Naive thymus-derived CD4-positive, alpha-beta T cell (primary cell): ENCODE measurements around the gene ZNF750. TPM values are rescaled to one million over a fixed set of nuclear protein-coding genes. Genes with fewer than 3 reads are reported as not detected.
A peak's percentile ranks its signal among the peaks of the same experiment; 100 is the strongest.
"Not testable (repeated sequence)": the region's sequence is repeated elsewhere in the genome, so short reads cannot be mapped to it uniquely, and the experiment has no call there.

Experiments
- ATAC-seq: fragments of 150-1000 bp; cut with Tn5 transposase; 2 replicates; pipeline ENCODE4 v1.10.0; 2021; ENCODE audit warnings: mild to moderate bottlenecking, moderate library complexity
- CTCF ChIA-PET: fragments of 350-600 bp; sonication (Branson Sonifier 250); formaldehyde crosslinking; loops from one replicate; lab custom pipeline; 2021; ENCODE audit warnings: antibody characterized with exemption; lab: Charles Lee
- POLR2A ChIA-PET: fragments of 350-600 bp; sonication (Branson Sonifier 250); formaldehyde crosslinking; loops from one replicate; lab custom pipeline; 2021; ENCODE audit warnings: antibody characterized with exemption, inconsistent platforms; lab: Charles Lee
- DNase-seq, 9 donors: peaks; one replicate each; pipeline versions ENCODE4 v3.0.0 to v3.0.0-alpha.2; 2020 to 2022; ENCODE audit warnings: mixed read lengths in 1 of 9
- H3K27ac ChIP-seq: one replicate; pipeline ENCODE4 v1.7.0; 2013; ENCODE audit warnings: mild to moderate bottlenecking, low read depth, low read length, moderate library complexity
- H3K27me3 ChIP-seq, 2 donors: one replicate each; pipeline ENCODE4 v1.7.0; 2013; ENCODE audit warnings: low read length in 2 of 2, mild to moderate bottlenecking in 2 of 2, moderate library complexity in 2 of 2; ENCODE audit not compliant: control insufficient read depth in 2 of 2, insufficient read depth in 2 of 2
- H3K36me3 ChIP-seq, 3 experiments: 1 replicate in 2 of 3; 2 replicates in 1 of 3; pipeline ENCODE4 v1.7.0; 2013; ENCODE audit warnings: low read length in 3 of 3, mild to moderate bottlenecking in 3 of 3, moderate library complexity in 1 of 3; ENCODE audit not compliant: insufficient read depth in 3 of 3, control insufficient read depth in 2 of 3
- H3K4me1 ChIP-seq, 2 donors: one replicate each; pipeline ENCODE4 v1.7.0; 2013; ENCODE audit warnings: low read length in 2 of 2, mild to moderate bottlenecking in 2 of 2, moderate library complexity in 1 of 2; ENCODE audit not compliant: control insufficient read depth in 2 of 2, insufficient read depth in 2 of 2
- H3K4me3 ChIP-seq: 2 replicates; pipeline ENCODE4 v1.7.0; 2013; ENCODE audit warnings: mild to moderate bottlenecking, low read length
- H3K9me3 ChIP-seq, 3 experiments: 1 replicate in 2 of 3; 2 replicates in 1 of 3; pipeline ENCODE4 v1.7.0; 2013; ENCODE audit warnings: low read length in 3 of 3; ENCODE audit not compliant: control insufficient read depth in 2 of 3
- H3K27ac Mint-ChIP-seq, 9 donors: one replicate each; pipeline ENCODE4 v1.8.0; 2020 to 2022; ENCODE audit warnings: mixed read lengths in 9 of 9, mild to moderate bottlenecking in 8 of 9, moderate library complexity in 5 of 9, inconsistent platforms in 2 of 9
- H3K27me3 Mint-ChIP-seq, 5 donors: one replicate each; pipeline ENCODE4 v1.8.0; 2021 to 2022; ENCODE audit warnings: mixed read lengths in 5 of 5, mild to moderate bottlenecking in 1 of 5
- H3K36me3 Mint-ChIP-seq, 5 donors: one replicate each; pipeline ENCODE4 v1.8.0; 2020 to 2022; ENCODE audit warnings: mixed read lengths in 5 of 5, mild to moderate bottlenecking in 3 of 5, inconsistent platforms in 1 of 5
- H3K4me1 Mint-ChIP-seq, 7 donors: one replicate each; pipeline ENCODE4 v1.8.0; 2020 to 2022; ENCODE audit warnings: mixed read lengths in 7 of 7, mild to moderate bottlenecking in 3 of 7, inconsistent platforms in 1 of 7
- H3K4me3 Mint-ChIP-seq, 10 donors: one replicate each; pipeline ENCODE4 v1.8.0; 2020 to 2022; ENCODE audit warnings: mild to moderate bottlenecking in 10 of 10, mixed read lengths in 10 of 10, moderate library complexity in 6 of 10, inconsistent platforms in 2 of 10
- H3K9me3 Mint-ChIP-seq, 11 donors: one replicate each; pipeline ENCODE4 v1.8.0; 2020 to 2022; ENCODE audit warnings: mixed read lengths in 11 of 11, mild to moderate bottlenecking in 4 of 11, inconsistent platforms in 1 of 11, moderate library complexity in 1 of 11
- intact Hi-C, 2 donors: fragments of 100-400 bp; cut with micrococcal nuclease; formaldehyde crosslinking; loops; one replicate each; pipeline ENCODE4 v1.15.1; 2023
- polyA plus RNA-seq, 2 donors: library from polyadenylated mRNA; unstranded; fragments of 300-500 nt; fragmentation: Illumina TruSeq; gene quantifications; one replicate each; pipeline ENCODE4 v1.2.3, GENCODE V29; 2021
- total RNA-seq, 6 experiments: library from RNA in 5 of 6; stranded (reverse) in 5 of 6; gene quantifications; 1 replicate in 5 of 6; 2 replicates in 1 of 6; pipeline ENCODE4 v1.2.3 and lab custom pipeline; 2021 to 2026

ZNF750 gene
- total and polyA plus RNA-seq, 7 experiments from 2014 or later: 0.13 TPM; not detected in 6

DNA sequence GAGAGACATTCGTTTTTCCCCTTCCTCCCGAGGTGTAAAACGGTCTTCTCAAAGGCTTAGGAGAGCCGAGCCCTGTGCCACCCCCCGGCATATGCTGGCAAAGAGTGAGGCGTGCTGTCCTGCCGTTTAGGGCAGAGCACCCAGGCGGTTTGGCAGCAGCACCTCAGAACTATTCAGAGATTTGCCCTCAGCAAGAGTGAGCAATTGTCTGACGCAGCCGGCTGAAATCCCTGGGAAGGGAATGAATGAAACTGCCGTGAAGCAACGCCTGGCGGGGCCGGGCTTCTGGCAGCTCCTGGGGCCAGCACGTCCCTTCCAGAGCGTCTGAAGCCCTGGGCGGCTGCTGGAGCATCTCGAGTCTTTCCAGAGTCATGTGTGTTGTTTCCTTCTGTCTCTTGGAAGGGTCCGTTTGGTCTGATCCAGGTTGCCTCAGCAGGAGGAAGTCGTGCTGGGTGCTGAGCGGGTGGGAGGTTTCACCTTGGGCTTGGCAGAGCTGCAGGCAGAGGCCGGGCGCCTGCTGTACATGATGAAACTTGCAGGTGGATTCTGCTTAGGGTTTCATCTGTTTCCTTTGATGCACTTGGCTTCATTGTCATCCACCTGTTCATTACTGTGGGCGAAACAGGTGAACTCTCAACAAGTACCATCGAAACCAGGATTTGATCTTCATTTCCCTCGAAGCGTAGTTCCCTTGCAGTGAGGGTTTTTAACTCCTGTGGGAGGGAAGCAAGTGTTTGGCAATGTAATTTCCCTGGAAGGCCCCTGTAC lies 52.6 kb downstream of the ZNF750 start:
- DNase-seq: no peak
- no peak overlapping the region for H3K4me3 ChIP-seq
- H3K4me1 Mint-ChIP-seq: peaks cover 0 to 16% (median 7%) of the 10 kb centered on the region in 7 donors
- H3K4me3 Mint-ChIP-seq: no peak overlapping the region
- no peak overlapping the region for H3K27ac Mint-ChIP-seq
- peaks cover 0 to 33% (median 9%) of the 10 kb centered on the region in 5 donors for H3K36me3 Mint-ChIP-seq
- H3K27me3 ChIP-seq: no peaks in the 10 kb centered on the region
- ChIA-PET POLR2A (no interaction called here), CTCF (interaction anchor here (0.9 kb wide), 1 partner anchor 130 kb away, joined by 4 read pairs; no protein-coding TSS in a partner anchor)
- ATAC-seq: no peak
- H3K4me1 ChIP-seq: no peaks in the 10 kb centered on the region
- no peak overlapping the region for H3K27ac ChIP-seq
- no peaks in the 10 kb centered on the region for H3K9me3 Mint-ChIP-seq
- no peaks in the 10 kb centered on the region for H3K9me3 ChIP-seq
- no peaks in the 10 kb centered on the region for H3K27me3 Mint-ChIP-seq
- H3K36me3 ChIP-seq: peaks cover 0 to 24% (median 0%) of the 10 kb centered on the region in 3 experiments
- intact Hi-C loops: no loop called here

DNA sequence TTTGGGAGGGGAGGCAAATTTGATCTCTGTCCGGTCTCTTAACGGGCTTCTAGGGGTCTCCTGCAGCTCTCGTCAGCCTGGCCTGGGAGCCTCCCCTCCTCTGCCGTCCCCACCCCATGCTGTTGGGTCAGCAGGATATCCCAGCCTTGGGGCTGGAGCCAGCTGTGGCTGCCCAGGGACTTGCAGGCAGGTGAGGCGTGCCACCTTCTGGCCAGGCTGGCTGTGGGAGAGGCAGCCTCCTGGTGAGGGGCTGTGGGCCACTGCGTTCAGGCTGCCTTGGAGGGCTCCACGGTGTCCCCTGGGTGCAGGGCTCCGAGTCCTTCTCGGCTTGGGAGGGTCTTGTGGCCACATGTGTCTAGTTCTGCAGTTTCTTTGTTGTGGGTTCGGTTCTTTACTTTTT lies 53.4 kb downstream of the ZNF750 start:
- CTCF ChIA-PET: interaction anchor here (0.9 kb wide), 1 partner anchor 131 kb away, joined by 4 read pairs; no protein-coding TSS in a partner anchor
- intact Hi-C loops: no loop called here

DNA sequence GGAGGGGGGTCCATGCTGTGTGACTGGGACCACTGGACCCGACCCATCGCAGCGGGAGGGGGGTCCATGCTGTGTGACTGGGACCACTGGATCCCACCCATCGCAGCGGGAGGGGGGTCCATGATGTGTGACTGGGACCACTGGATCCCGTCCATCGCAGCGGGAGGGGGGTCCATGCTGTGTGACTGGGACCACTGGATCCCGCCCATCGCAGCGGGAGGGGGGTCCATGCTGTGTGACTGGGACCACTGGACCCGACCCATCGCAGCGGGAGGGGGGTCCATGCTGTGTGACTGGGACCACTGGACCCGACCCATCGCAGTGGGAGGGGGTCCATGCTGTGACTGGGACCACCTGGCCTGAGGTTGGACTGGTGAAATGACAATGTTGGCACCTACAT lies 54.2 kb downstream of the ZNF750 start:
- H3K9me3 ChIP-seq, ATAC-seq, H3K9me3 Mint-ChIP-seq, POLR2A ChIA-PET, intact Hi-C loops, H3K4me3 Mint-ChIP-seq, H3K27ac Mint-ChIP-seq, H3K4me1 ChIP-seq, H3K27me3 ChIP-seq, H3K27ac ChIP-seq, H3K27me3 Mint-ChIP-seq, CTCF ChIA-PET, DNase-seq, H3K4me3 ChIP-seq: not testable (repeated sequence)
- Mint-ChIP-seq H3K36me3 (peaks cover 0 to 24% (median 4%) of the 10 kb centered on the region in 5 donors), H3K4me1 (peaks cover 0 to 23% (median 12%) of the 10 kb centered on the region in 7 donors)
- peaks cover 0 to 24% (median 0%) of the 10 kb centered on the region in 3 experiments for H3K36me3 ChIP-seq

More for the DNA sequence above, 53.4 kb downstream of the ZNF750 start:
- H3K27me3 Mint-ChIP-seq: no peaks in the 10 kb centered on the region
- ATAC-seq (no peak), DNase-seq (no peak)
- no peak overlapping the region for H3K27ac ChIP-seq
- H3K4me3 ChIP-seq: no peak overlapping the region
- H3K9me3 Mint-ChIP-seq: no peaks in the 10 kb centered on the region
- no peaks in the 10 kb centered on the region for H3K27me3 ChIP-seq
- no peak overlapping the region for H3K4me3 Mint-ChIP-seq
- H3K36me3 Mint-ChIP-seq: peaks cover 0 to 29% (median 5%) of the 10 kb centered on the region in 5 donors
- H3K4me1 ChIP-seq: no peaks in the 10 kb centered on the region
- H3K4me1 Mint-ChIP-seq: peaks cover 0 to 24% (median 12%) of the 10 kb centered on the region in 7 donors
- H3K36me3 ChIP-seq: peaks cover 0 to 24% (median 0%) of the 10 kb centered on the region in 3 experiments
- H3K9me3 ChIP-seq: no peaks in the 10 kb centered on the region
- POLR2A ChIA-PET: no interaction called here
- H3K27ac Mint-ChIP-seq: no peak overlapping the region

DNA sequence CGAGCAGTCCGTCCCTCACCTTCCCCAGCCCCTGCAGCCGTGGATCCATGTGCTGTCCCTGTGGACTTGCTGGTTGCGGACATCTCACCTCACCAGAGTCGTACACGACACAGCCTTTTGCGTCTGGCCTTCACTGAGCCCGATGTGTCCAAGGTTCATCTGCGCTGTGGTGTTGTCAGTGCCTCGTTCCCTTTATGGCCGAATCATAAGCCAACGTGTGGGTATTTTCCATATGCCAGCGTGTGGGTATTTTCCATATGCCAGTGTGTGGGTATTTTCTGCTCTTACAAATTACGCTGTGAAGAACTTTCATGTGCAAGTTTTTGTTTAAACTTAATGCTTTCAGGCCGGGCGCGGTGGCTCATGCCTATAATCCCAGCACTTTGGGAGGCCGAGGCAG lies 56.3 kb downstream of the ZNF750 start:
- intact Hi-C loops: loop anchor here in 1 of 2 donors (2.0 kb wide), 1 partner anchor 81 kb away; no protein-coding TSS in a partner anchor
- Mint-ChIP-seq H3K36me3 (peaks cover 0 to 17% (median 4%) of the 10 kb centered on the region in 5 donors), H3K27me3 (no peaks in the 10 kb centered on the region), H3K9me3 (no peaks in the 10 kb centered on the region), H3K27ac (no peak overlapping the region), H3K4me3 (no peak overlapping the region), H3K4me1 (peaks cover 0 to 19% (median 12%) of the 10 kb centered on the region in 7 donors)
- ATAC-seq: no peak
- CTCF ChIA-PET: no interaction called here
- Histone ChIP-seq H3K4me1 (no peaks in the 10 kb centered on the region), H3K27me3 (no peaks in the 10 kb centered on the region), H3K36me3 (peaks cover 0 to 27% (median 0%) of the 10 kb centered on the region in 3 experiments), H3K27ac (no peak overlapping the region), H3K9me3 (no peaks in the 10 kb centered on the region), H3K4me3 (no peak overlapping the region)
- POLR2A ChIA-PET: no interaction called here
- DNase-seq: no peak

DNA sequence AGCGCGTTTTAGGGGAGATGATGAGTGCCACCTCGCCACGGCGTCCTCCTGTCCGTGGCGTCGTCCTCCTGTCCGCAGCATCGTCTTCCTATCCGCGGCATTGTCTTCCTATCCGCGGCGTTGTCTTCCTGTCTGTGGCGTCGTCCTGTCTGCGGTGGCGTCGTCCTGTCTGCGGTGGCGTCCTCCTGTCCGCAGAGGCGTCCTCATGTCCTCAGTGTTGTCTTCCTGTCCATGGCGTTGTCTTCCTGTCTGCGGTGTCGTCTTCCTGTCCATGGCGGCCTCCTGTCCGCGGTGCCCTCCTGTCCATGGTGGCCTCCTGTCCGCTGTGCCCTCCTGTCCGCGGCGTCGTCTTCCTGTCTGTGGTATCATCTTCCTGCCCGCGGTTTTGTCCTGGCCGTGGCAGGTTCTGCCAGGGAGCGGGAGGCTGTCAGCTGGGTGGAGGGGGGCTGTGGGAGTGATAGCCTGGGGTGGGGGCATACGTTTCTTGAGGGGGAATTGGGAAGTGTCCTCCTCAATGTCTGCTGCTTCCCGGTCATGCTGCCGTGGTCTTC lies 57.1 kb downstream of the ZNF750 start:
- DNase-seq (no peak), ATAC-seq (peak; percentile 43)
- Histone ChIP-seq H3K4me1 (no peaks in the 10 kb centered on the region), H3K4me3 (no peak overlapping the region), H3K27me3 (no peaks in the 10 kb centered on the region), H3K27ac (no peak overlapping the region), H3K9me3 (no peaks in the 10 kb centered on the region), H3K36me3 (peaks cover 0 to 27% (median 0%) of the 10 kb centered on the region in 3 experiments)
- Mint-ChIP-seq H3K36me3 (peaks cover 0 to 13% (median 4%) of the 10 kb centered on the region in 5 donors), H3K27ac (peak overlapping the region in 1 of 9 donors; percentile 47), H3K4me3 (peak overlapping the region in 1 of 10 donors; percentile 25), H3K27me3 (no peaks in the 10 kb centered on the region), H3K4me1 (peaks cover 0 to 16% (median 12%) of the 10 kb centered on the region in 7 donors), H3K9me3 (no peaks in the 10 kb centered on the region)
- intact Hi-C loops: loop anchor here (1.0 to 2.0 kb wide), 5 partner anchors 82 to 181 kb away; no protein-coding TSS in a partner anchor
- ChIA-PET POLR2A (no interaction called here), CTCF (interaction anchor here (0.6 to 0.9 kb wide), 2 partner anchors 102 to 269 kb away, joined by 3 to 7 read pairs; no protein-coding TSS in a partner anchor)

DNA sequence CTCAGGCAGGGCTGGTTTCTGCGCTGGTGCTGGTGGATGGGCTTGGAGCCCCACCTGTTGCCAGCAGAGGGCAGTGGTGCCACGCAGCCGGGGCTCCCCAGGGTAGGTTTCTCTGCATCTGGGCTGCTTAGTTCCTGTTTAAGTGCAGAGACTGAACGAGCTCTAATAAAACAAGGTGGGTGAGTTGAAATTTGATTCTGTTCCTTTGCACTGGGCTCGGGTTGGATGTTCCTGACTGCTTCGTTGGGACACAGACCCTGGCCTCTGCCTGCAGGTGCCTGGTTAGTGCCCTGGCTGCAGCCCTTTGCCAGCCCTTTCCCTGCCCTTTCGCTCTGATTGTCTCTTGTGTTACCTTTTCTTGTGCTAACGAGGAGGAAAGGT lies 57.9 kb downstream of the ZNF750 start:
- peak; percentile 99 for ATAC-seq
- CTCF ChIA-PET: interaction anchor here (0.6 to 1.6 kb wide), 15 partner anchors 8 to 418 kb away, joined by 3 to 14 read pairs (median 4); no protein-coding TSS in a partner anchor
- H3K27me3 ChIP-seq: no peaks in the 10 kb centered on the region
- Mint-ChIP-seq H3K27me3 (no peaks in the 10 kb centered on the region), H3K36me3 (peaks cover 0 to 18% (median 7%) of the 10 kb centered on the region in 5 donors), H3K4me1 (peaks cover 5 to 18% (median 12%) of the 10 kb centered on the region in 7 donors), H3K4me3 (no peak overlapping the region), H3K27ac (peak overlapping the region in 6 of 9 donors; percentile 11 to 74 (median 46)), H3K9me3 (no peaks in the 10 kb centered on the region)
- H3K36me3 ChIP-seq: peaks cover 0 to 27% (median 0%) of the 10 kb centered on the region in 3 experiments
- no peak overlapping the region for H3K27ac ChIP-seq
- no peaks in the 10 kb centered on the region for H3K4me1 ChIP-seq
- H3K4me3 ChIP-seq: no peak overlapping the region
- POLR2A ChIA-PET: interaction anchor here (0.5 to 1.2 kb wide), 3 partner anchors 111 to 267 kb away, joined by 3 to 5 read pairs (median 3); no protein-coding TSS in a partner anchor
- DNase-seq: peak; percentile 71 to 90 (median 84)
- intact Hi-C loops: loop anchor here (1.0 to 2.0 kb wide), 5 partner anchors 82 to 181 kb away; no protein-coding TSS in a partner anchor
- H3K9me3 ChIP-seq: no peaks in the 10 kb centered on the region
